GM12878 (cell line): ENCODE results near the gene LBR. TPM values are rescaled to one million over a fixed set of nuclear protein-coding genes. Genes with fewer than 3 reads are reported as not detected.

Experiments
- CREB1 ChIP-seq: IDR thresholded peaks from 2 replicates; pipeline ENCODE4 v1.6.1; 2012; ENCODE audit warnings: low read depth, mild to moderate bottlenecking, inconsistent platforms
- CREM ChIP-seq: IDR thresholded peaks from 2 replicates; pipeline ENCODE4 v1.6.1; 2014; ENCODE audit warnings: antibody characterized with exemption, low read depth
- E4F1 ChIP-seq: fragments of 450-650 bp; IDR thresholded peaks from 2 replicates; pipeline ENCODE4 v1.6.1; 2018; ENCODE audit warnings: borderline replicate concordance, mild to moderate bottlenecking; ENCODE audit not compliant: partially characterized antibody
- ESRRA ChIP-seq: IDR thresholded peaks from 2 replicates; pipeline ENCODE4 v1.6.1; 2012; ENCODE audit warnings: mild to moderate bottlenecking, low read length, improper control_type of control experiment
- HDAC2 ChIP-seq: fragments of 200-600 bp; sonication (generic); IDR thresholded peaks from 2 replicates; pipeline ENCODE4 v1.6.1; 2017
- IKZF2 ChIP-seq, 2 experiments: fragments of 450-650 bp; IDR thresholded peaks; 2 replicates each; pipeline ENCODE4 v1.6.1; 2017; ENCODE audit warnings: mild to moderate bottlenecking in 2 of 2, moderate library complexity in 2 of 2
- MEF2B ChIP-seq: fragments of 450-650 bp; IDR thresholded peaks from 2 replicates; pipeline ENCODE4 v1.6.1; 2018; ENCODE audit warnings: mild to moderate bottlenecking, moderate library complexity; ENCODE audit not compliant: partially characterized antibody, poor library complexity, severe bottlenecking
- MTA2 ChIP-seq: fragments of 450-650 bp; IDR thresholded peaks from 2 replicates; pipeline ENCODE4 v1.6.1; 2016; ENCODE audit warnings: low read depth, mild to moderate bottlenecking, moderate library complexity
- NR2C1 ChIP-seq: fragments of 450-650 bp; IDR thresholded peaks from 2 replicates; pipeline ENCODE4 v1.6.1; 2017; ENCODE audit warnings: antibody characterized with exemption, mild to moderate bottlenecking, moderate library complexity
- PAX5 ChIP-seq: IDR thresholded peaks from 2 replicates; pipeline ENCODE4 v1.6.1; 2011; ENCODE audit warnings: low read depth, low read length, borderline replicate concordance
- POU2F2 ChIP-seq: IDR thresholded peaks from 3 replicates; pipeline ENCODE4 v1.6.1; 2011; ENCODE audit warnings: low read depth, mild to moderate bottlenecking, low read length, borderline replicate concordance
- RELA ChIP-seq: fragments of 450-650 bp; IDR thresholded peaks from 2 replicates; pipeline ENCODE4 v1.8.0; 2014; ENCODE audit warnings: borderline replicate concordance; ENCODE audit not compliant: partially characterized antibody
- RFX5 ChIP-seq: IDR thresholded peaks from 2 replicates; pipeline ENCODE4 v1.6.1; 2011; ENCODE audit warnings: low read depth, low read length, improper control_type of control experiment
- RUNX3 ChIP-seq: IDR thresholded peaks from 2 replicates; pipeline ENCODE4 v1.6.1; 2012; ENCODE audit warnings: low read length, inconsistent platforms
- SP1 ChIP-seq: IDR thresholded peaks from one replicate; pipeline ENCODE4 v1.6.1; 2011; ENCODE audit warnings: low read depth, low read length
- SPI1 ChIP-seq: IDR thresholded peaks from 2 replicates; pipeline ENCODE4 v1.6.1; 2011; ENCODE audit warnings: low read depth, mild to moderate bottlenecking, low read length, moderate library complexity, borderline replicate concordance; ENCODE audit not compliant: insufficient read depth
- TBL1XR1 ChIP-seq: IDR thresholded peaks from 2 replicates; pipeline ENCODE4 v1.6.1; 2012; ENCODE audit warnings: low read depth, low read length, improper control_type of control experiment
- polyA plus RNA-seq, 11 experiments: library from polyadenylated mRNA; depleted of rRNA in 4 of 11; unstranded in 6 of 11; stranded (reverse) in 5 of 11; fragments of >200 nt; fragmentation: Nextera tagmentation in 4 of 11; fragmentation: Illumina TruSeq in 1 of 11; extraction: Ambion mirVana in 4 of 11; extraction: Trizol in 1 of 11; gene quantifications; 1 replicate in 1 of 11; 2 replicates in 10 of 11; pipeline versions ENCODE4 v1.2.1 to v1.2.3, GENCODE V29; 2011 to 2016; ENCODE audit warnings: inconsistent platforms in 2 of 11, missing spikeins in 2 of 11, low read depth in 1 of 11
- total RNA-seq, 4 experiments: library from RNA; depleted of rRNA in 3 of 4; stranded (reverse); fragments of >200 nt in 3 of 4; fragmentation: Illumina TruSeq in 1 of 4; extraction: Trizol in 1 of 4; gene quantifications; 2 replicates each; pipeline versions ENCODE4 v1.2.1 to v1.2.3, GENCODE V29; 2013 to 2021
- TF ChIP-seq, protein P1 (sequence below): fragments of 450-650 bp; IDR thresholded peaks from 2 replicates; pipeline ENCODE4 v1.6.1; 2016; ENCODE audit warnings: mild to moderate bottlenecking
- TF ChIP-seq, protein P2 (sequence below): IDR thresholded peaks from 2 replicates; pipeline ENCODE4 v1.6.1; 2011; ENCODE audit warnings: borderline replicate concordance, low read depth, mild to moderate bottlenecking, moderate library complexity, low read length; ENCODE audit not compliant: insufficient read depth, poor library complexity, severe bottlenecking
- TF ChIP-seq, protein P3 (sequence below): fragments of 450-650 bp; IDR thresholded peaks from 2 replicates; pipeline ENCODE4 v1.6.1; 2017; ENCODE audit warnings: mild to moderate bottlenecking, moderate library complexity

Gene LBR
- total and polyA plus RNA-seq, 10 of the 15 experiments (the other 5 are each of a cell fraction or from before 2014, with no cell fraction given): 81.8 to 178 (median 114) TPM

- peak; percentile 75 for TF ChIP-seq SP1
- peak; percentile 27; the same call in 1 of the 2 replicates for TF ChIP-seq NR2C1
- TF ChIP-seq, protein P1, sequence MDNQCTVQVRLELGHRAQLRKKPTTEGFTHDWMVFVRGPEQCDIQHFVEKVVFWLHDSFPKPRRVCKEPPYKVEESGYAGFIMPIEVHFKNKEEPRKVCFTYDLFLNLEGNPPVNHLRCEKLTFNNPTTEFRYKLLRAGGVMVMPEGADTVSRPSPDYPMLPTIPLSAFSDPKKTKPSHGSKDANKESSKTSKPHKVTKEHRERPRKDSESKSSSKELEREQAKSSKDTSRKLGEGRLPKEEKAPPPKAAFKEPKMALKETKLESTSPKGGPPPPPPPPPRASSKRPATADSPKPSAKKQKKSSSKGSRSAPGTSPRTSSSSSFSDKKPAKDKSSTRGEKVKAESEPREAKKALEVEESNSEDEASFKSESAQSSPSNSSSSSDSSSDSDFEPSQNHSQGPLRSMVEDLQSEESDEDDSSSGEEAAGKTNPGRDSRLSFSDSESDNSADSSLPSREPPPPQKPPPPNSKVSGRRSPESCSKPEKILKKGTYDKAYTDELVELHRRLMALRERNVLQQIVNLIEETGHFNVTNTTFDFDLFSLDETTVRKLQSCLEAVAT: peak; percentile 75; the same call in 1 of the 2 replicates
- no peak for TF ChIP-seq RFX5
- TF ChIP-seq, protein P2, sequence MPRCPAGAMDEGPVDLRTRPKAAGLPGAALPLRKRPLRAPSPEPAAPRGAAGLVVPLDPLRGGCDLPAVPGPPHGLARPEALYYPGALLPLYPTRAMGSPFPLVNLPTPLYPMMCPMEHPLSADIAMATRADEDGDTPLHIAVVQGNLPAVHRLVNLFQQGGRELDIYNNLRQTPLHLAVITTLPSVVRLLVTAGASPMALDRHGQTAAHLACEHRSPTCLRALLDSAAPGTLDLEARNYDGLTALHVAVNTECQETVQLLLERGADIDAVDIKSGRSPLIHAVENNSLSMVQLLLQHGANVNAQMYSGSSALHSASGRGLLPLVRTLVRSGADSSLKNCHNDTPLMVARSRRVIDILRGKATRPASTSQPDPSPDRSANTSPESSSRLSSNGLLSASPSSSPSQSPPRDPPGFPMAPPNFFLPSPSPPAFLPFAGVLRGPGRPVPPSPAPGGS: no peak
- peak in 1 of 2 experiments; percentile 46; a peak in 1 of 4 replicates for TF ChIP-seq IKZF2 (IDR thresholded peaks at IDR 0.05)
- peak; percentile 87 for TF ChIP-seq MEF2B
- TF ChIP-seq ESRRA: no peak
- TF ChIP-seq MTA2: 0 out of 2 replicates have a peak, but pooled peaks have one; percentile 22
- no peak for TF ChIP-seq TBL1XR1
- TF ChIP-seq E4F1: no peak
- TF ChIP-seq CREM: peak; percentile 91
- no peak for TF ChIP-seq HDAC2
- peak; percentile 82; the same call in 2 of the 3 replicates for TF ChIP-seq POU2F2
- peak; percentile 52; the same call in 1 of the 2 replicates for TF ChIP-seq PAX5
- no peak for TF ChIP-seq RELA
- TF ChIP-seq, protein P3, sequence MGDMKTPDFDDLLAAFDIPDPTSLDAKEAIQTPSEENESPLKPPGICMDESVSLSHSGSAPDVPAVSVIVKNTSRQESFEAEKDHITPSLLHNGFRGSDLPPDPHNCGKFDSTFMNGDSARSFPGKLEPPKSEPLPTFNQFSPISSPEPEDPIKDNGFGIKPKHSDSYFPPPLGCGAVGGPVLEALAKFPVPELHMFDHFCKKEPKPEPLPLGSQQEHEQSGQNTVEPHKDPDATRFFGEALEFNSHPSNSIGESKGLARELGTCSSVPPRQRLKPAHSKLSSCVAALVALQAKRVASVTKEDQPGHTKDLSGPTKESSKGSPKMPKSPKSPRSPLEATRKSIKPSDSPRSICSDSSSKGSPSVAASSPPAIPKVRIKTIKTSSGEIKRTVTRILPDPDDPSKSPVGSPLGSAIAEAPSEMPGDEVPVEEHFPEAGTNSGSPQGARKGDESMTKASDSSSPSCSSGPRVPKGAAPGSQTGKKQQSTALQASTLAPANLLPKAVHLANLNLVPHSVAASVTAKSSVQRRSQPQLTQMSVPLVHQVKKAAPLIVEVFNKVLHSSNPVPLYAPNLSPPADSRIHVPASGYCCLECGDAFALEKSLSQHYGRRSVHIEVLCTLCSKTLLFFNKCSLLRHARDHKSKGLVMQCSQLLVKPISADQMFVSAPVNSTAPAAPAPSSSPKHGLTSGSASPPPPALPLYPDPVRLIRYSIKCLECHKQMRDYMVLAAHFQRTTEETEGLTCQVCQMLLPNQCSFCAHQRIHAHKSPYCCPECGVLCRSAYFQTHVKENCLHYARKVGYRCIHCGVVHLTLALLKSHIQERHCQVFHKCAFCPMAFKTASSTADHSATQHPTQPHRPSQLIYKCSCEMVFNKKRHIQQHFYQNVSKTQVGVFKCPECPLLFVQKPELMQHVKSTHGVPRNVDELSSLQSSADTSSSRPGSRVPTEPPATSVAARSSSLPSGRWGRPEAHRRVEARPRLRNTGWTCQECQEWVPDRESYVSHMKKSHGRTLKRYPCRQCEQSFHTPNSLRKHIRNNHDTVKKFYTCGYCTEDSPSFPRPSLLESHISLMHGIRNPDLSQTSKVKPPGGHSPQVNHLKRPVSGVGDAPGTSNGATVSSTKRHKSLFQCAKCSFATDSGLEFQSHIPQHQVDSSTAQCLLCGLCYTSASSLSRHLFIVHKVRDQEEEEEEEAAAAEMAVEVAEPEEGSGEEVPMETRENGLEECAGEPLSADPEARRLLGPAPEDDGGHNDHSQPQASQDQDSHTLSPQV: no peak
- peak; percentile 84 for TF ChIP-seq CREB1
- peak; percentile 80 for TF ChIP-seq SPI1
- TF ChIP-seq RUNX3: peak; percentile 90
Measured at GRCh38 chr1:225467193-225468020, 39.6 kb upstream of the LBR start (continued).
